IMR-90 (cell line): ENCODE data around the gene NNAT. TPM values are rescaled to one million over a fixed set of nuclear protein-coding genes. Genes with fewer than 3 reads are reported as not detected.

Experiments
- ATAC-seq: fragments of 200-7000 bp; cut with Tn5 transposase; 2 replicates; pipeline ENCODE4 v1.9.1; 2020; ENCODE audit warnings: low read depth, mild to moderate bottlenecking, moderate library complexity
- BruUV-seq: library from RNA; stranded (reverse); fragments of 400-500 nt; replicated peaks from 2 replicates; lab custom pipeline; 2021; lab: Mats Ljungman, UMichigan
- CTCF ChIA-PET: fragments of 300-600 bp; formaldehyde crosslinking; extraction: SDS; loops from one replicate; lab custom pipeline; 2021; ENCODE audit warnings: antibody characterized with exemption; lab: Yijun Ruan, JAX
- POLR2A ChIA-PET: fragments of 300-600 bp; sonication (Branson Sonifier 250); formaldehyde crosslinking; loops from one replicate; lab custom pipeline; 2022; ENCODE audit warnings: antibody characterized with exemption; ENCODE audit not compliant: unreplicated experiment; lab: Charles Lee
- DNase-seq: peaks from one replicate; pipeline ENCODE4 v3.0.0; 2013
- H2AFZ ChIP-seq: replicated peaks from 2 replicates; pipeline ENCODE3; 2013; ENCODE audit warnings: low read length, mild to moderate bottlenecking; ENCODE audit not compliant: poor library complexity
- H2AK5ac ChIP-seq: 2 replicates; pipeline ENCODE4 v1.6.1; 2013; ENCODE audit warnings: low read depth, low read length, inconsistent platforms
- H2AK9ac ChIP-seq: replicated peaks from 2 replicates; pipeline ENCODE3; 2013; ENCODE audit warnings: mild to moderate bottlenecking, low read depth, low read length, moderate library complexity; ENCODE audit not compliant: poor library complexity
- H2BK120ac ChIP-seq: 2 replicates; pipeline ENCODE4 v1.6.1; 2013; ENCODE audit warnings: low read depth, low read length, inconsistent platforms
- H2BK15ac ChIP-seq: 3 replicates; pipeline ENCODE4 v1.6.1; 2013; ENCODE audit warnings: low read depth, low read length, inconsistent platforms
- H2BK20ac ChIP-seq: 2 replicates; pipeline ENCODE4 v1.6.1; 2013; ENCODE audit warnings: low read depth, mild to moderate bottlenecking, inconsistent platforms, low read length, moderate library complexity
- H2BK5ac ChIP-seq: 2 replicates; pipeline ENCODE4 v1.6.1; 2013; ENCODE audit warnings: mild to moderate bottlenecking, low read depth, low read length, inconsistent platforms; ENCODE audit not compliant: poor library complexity, severe bottlenecking
- H3K14ac ChIP-seq: replicated peaks from 2 replicates; pipeline ENCODE4 v1.6.1; 2013; ENCODE audit warnings: low read depth, low read length, inconsistent platforms
- H3K18ac ChIP-seq: 2 replicates; pipeline ENCODE4 v1.6.1; 2013; ENCODE audit warnings: low read depth, low read length, control low read depth
- H3K23ac ChIP-seq: 2 replicates; pipeline ENCODE4 v1.6.1; 2013; ENCODE audit warnings: low read depth, low read length, inconsistent platforms
- H3K27ac ChIP-seq: 2 replicates; pipeline ENCODE4 v1.5.1; 2013; ENCODE audit warnings: mild to moderate bottlenecking, control low read depth, low read length; ENCODE audit not compliant: insufficient read depth
- H3K27me3 ChIP-seq: 2 replicates; pipeline ENCODE4 v1.6.1; 2013; ENCODE audit warnings: low read length; ENCODE audit not compliant: control insufficient read depth, insufficient read depth
- H3K36me3 ChIP-seq: 2 replicates; pipeline ENCODE4 v1.6.1; 2013; ENCODE audit warnings: low read length, mixed read lengths; ENCODE audit not compliant: control insufficient read depth, insufficient read depth
- H3K4ac ChIP-seq: 2 replicates; pipeline ENCODE4 v1.6.1; 2013; ENCODE audit warnings: low read depth, low read length, inconsistent platforms
- H3K4me1 ChIP-seq: 2 replicates; pipeline ENCODE4 v1.6.1; 2013; ENCODE audit warnings: low read length, mixed read lengths; ENCODE audit not compliant: control insufficient read depth, insufficient read depth
- H3K4me2 ChIP-seq: 2 replicates; pipeline ENCODE4 v1.6.1; 2013; ENCODE audit warnings: low read depth, mild to moderate bottlenecking, control low read depth, low read length, moderate library complexity
- H3K4me3 ChIP-seq: 2 replicates; pipeline ENCODE4 v1.5.1; 2013; ENCODE audit warnings: low read depth, mild to moderate bottlenecking, control low read depth, low read length, moderate library complexity; ENCODE audit not compliant: insufficient read depth
- H3K56ac ChIP-seq: 2 replicates; pipeline ENCODE4 v1.6.1; 2013; ENCODE audit warnings: low read length, inconsistent platforms; ENCODE audit not compliant: insufficient read depth; ENCODE audit errors: extremely low read depth
- H3K79me1 ChIP-seq, 2 experiments: 2 replicates each; pipeline ENCODE4 v1.6.1; 2013; ENCODE audit warnings: low read length in 2 of 2, inconsistent platforms in 1 of 2, low read depth in 1 of 2
- H3K9ac ChIP-seq: 2 replicates; pipeline ENCODE4 v1.6.1; 2013; ENCODE audit warnings: low read depth, low read length, control low read depth
- H3K9me1 ChIP-seq: 2 replicates; pipeline ENCODE4 v1.6.1; 2013; ENCODE audit warnings: low read length, inconsistent platforms; ENCODE audit not compliant: insufficient read depth
- H3K9me3 ChIP-seq: 2 replicates; pipeline ENCODE4 v1.6.1; 2013; ENCODE audit warnings: low read length; ENCODE audit not compliant: control insufficient read depth, insufficient read depth
- H4K20me1 ChIP-seq: 2 replicates; pipeline ENCODE4 v1.6.1; 2013; ENCODE audit warnings: low read length, inconsistent platforms; ENCODE audit not compliant: insufficient read depth
- H4K5ac ChIP-seq: 2 replicates; pipeline ENCODE4 v1.6.1; 2013; ENCODE audit warnings: mild to moderate bottlenecking, low read depth, low read length, control low read depth
- H4K8ac ChIP-seq, 2 experiments: 2 replicates each; pipeline ENCODE4 v1.6.1; 2013; ENCODE audit warnings: low read depth in 2 of 2, low read length in 2 of 2, control low read depth in 1 of 2, inconsistent platforms in 1 of 2
- H4K91ac ChIP-seq: 2 replicates; pipeline ENCODE4 v1.6.1; 2013; ENCODE audit warnings: low read depth, low read length, inconsistent platforms; ENCODE audit not compliant: insufficient read depth
- BHLHE40 ChIP-seq: fragments of 150-350 bp; IDR thresholded peaks from 2 replicates; pipeline ENCODE4 v1.6.1; 2016; ENCODE audit warnings: mild to moderate bottlenecking, low read depth, low read length
- CEBPB ChIP-seq: IDR thresholded peaks from 2 replicates; pipeline ENCODE4 v1.6.1; 2012; ENCODE audit warnings: low read depth, low read length, improper control_type of control experiment
- CHD1 ChIP-seq: IDR thresholded peaks from 2 replicates; pipeline ENCODE4 v1.6.1; 2012; ENCODE audit warnings: low read depth, low read length, improper control_type of control experiment
- FOS ChIP-seq: fragments of 150-350 bp; IDR thresholded peaks from 2 replicates; pipeline ENCODE4 v1.6.1; 2016; ENCODE audit warnings: low read depth, low read length
- MAFK ChIP-seq: IDR thresholded peaks from 2 replicates; pipeline ENCODE4 v1.6.1; 2012; ENCODE audit warnings: low read depth, low read length, improper control_type of control experiment
- MAZ ChIP-seq: IDR thresholded peaks from 2 replicates; pipeline ENCODE4 v1.6.1; 2012; ENCODE audit warnings: low read depth, mild to moderate bottlenecking, low read length, improper control_type of control experiment, moderate library complexity, borderline replicate concordance
- MXI1 ChIP-seq: IDR thresholded peaks from 2 replicates; pipeline ENCODE4 v1.6.1; 2012; ENCODE audit warnings: low read depth, mild to moderate bottlenecking, low read length, moderate library complexity, borderline replicate concordance
- NFE2L2 ChIP-seq: fragments of 150-350 bp; IDR thresholded peaks from 2 replicates; pipeline ENCODE4 v1.6.1; 2016; ENCODE audit warnings: low read depth, mild to moderate bottlenecking, low read length
- POLR2A ChIP-seq: IDR thresholded peaks from 2 replicates; pipeline ENCODE4 v1.6.1; 2012; ENCODE audit warnings: mild to moderate bottlenecking, low read depth, low read length
- RAD21 ChIP-seq: IDR thresholded peaks from 2 replicates; pipeline ENCODE4 v1.6.1; 2012; ENCODE audit warnings: low read length, improper control_type of control experiment
- RCOR1 ChIP-seq: IDR thresholded peaks from 2 replicates; pipeline ENCODE4 v1.6.1; 2012; ENCODE audit warnings: mild to moderate bottlenecking, low read length, improper control_type of control experiment; ENCODE audit not compliant: insufficient replicate concordance
- RFX5 ChIP-seq: IDR thresholded peaks from 2 replicates; pipeline ENCODE4 v1.8.0; 2012; ENCODE audit warnings: low read depth, mild to moderate bottlenecking, low read length, moderate library complexity
- SMC3 ChIP-seq: fragments of 150-350 bp; IDR thresholded peaks from 2 replicates; pipeline ENCODE4 v1.6.1; 2016; ENCODE audit warnings: low read depth, mild to moderate bottlenecking, antibody characterized with exemption, low read length, moderate library complexity
- WGBS, 2 experiments: methylation state at CpG; one replicate each; pipeline versions ENCODE4 v1.1.5 to v1.1.7; 2013; ENCODE audit warnings: missing lambda C conversion rate in 2 of 2; ENCODE audit not compliant: insufficient read length in 1 of 2; ENCODE audit errors: extremely low coverage in 2 of 2; 5-methylcytosine and 5-hydroxymethylcytosine counted together
- dilution Hi-C: fragments of 300-500 bp; cut with HindIII; formaldehyde crosslinking; loops from one replicate; pipeline ENCODE4 v1.14.3; 2018; ENCODE audit warnings: low sequenced_read_pairs; ENCODE audit not compliant: unreplicated experiment
- in situ Hi-C: fragments of 300-500 bp; cut with MboI; formaldehyde crosslinking; loops from 3 replicates; pipeline ENCODE4 v1.14.3; 2019; ENCODE audit warnings: low sequenced_read_pairs, inconsistent platforms, mixed read lengths
- intact Hi-C: fragments of 100-400 bp; cut with micrococcal nuclease; formaldehyde crosslinking; loops from 2 replicates; pipeline ENCODE4 v1.10.0; 2022
- polyA plus RNA-seq, 3 experiments: library from polyadenylated mRNA; depleted of rRNA; stranded (reverse); fragments of >200 nt; gene quantifications; 2 replicates each; pipeline ENCODE4 v1.2.3, GENCODE V29; 2012; ENCODE audit warnings: low replicate concordance in 1 of 3
- total RNA-seq: library from RNA; depleted of rRNA; stranded (reverse); fragments of >200 nt; gene quantifications from 2 replicates; pipeline ENCODE4 v1.2.3, GENCODE V29; 2012
- TF ChIP-seq, protein P1 (sequence below): fragments of 150-350 bp; IDR thresholded peaks from 2 replicates; pipeline ENCODE4 v1.6.1; 2016; ENCODE audit warnings: low read depth, mild to moderate bottlenecking, low read length, moderate library complexity, borderline replicate concordance
- TF ChIP-seq, protein P2 (sequence below): conservative IDR thresholded peaks from 2 replicates; pipeline ENCODE4 v1.5.1; 2012; ENCODE audit warnings: mild to moderate bottlenecking, low read depth, low read length, improper control_type of control experiment
- TF ChIP-seq, protein P3 (sequence below): fragments of 150-350 bp; IDR thresholded peaks from 2 replicates; pipeline ENCODE4 v1.6.1; 2017; ENCODE audit warnings: mild to moderate bottlenecking, antibody characterized with exemption, low read length, low read depth

NNAT gene
- total and polyA plus RNA-seq, 2 of the 4 experiments (the other 2 are of a cell fraction) = 2.0 to 6.5 TPM

DNA sequence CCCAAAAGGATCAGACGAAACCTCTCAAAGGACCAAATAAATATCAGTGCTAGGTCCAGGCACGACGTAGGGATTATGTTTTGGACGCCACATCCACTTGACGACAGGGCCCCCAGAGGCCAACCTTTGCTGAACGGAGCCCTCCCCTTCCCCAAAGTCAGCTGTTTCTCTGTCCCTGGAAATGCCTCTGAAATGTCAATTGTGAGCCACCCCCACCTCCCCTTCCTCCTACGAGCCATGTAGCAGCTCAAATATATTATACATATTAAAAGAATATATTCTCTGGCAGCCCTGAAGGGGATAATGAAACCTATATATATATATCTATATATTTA, 46.2 kb downstream of the NNAT start:
- H3K4me1 ChIP-seq = no peaks in the 10 kb centered on the region; the same call in 1 of the 2 replicates
- H2BK20ac ChIP-seq = no peak overlapping the region
- TF ChIP-seq SMC3 (no peak), FOS (no peak), CHD1 (no peak), RFX5 (no peak), CEBPB (no peak), MAZ (no peak), RCOR1 (no peak), BHLHE40 (no peak), RAD21 (no peak), MXI1 (no peak), POLR2A (no peak), NFE2L2 (no peak), MAFK (no peak)
- TF ChIP-seq, protein P1, sequence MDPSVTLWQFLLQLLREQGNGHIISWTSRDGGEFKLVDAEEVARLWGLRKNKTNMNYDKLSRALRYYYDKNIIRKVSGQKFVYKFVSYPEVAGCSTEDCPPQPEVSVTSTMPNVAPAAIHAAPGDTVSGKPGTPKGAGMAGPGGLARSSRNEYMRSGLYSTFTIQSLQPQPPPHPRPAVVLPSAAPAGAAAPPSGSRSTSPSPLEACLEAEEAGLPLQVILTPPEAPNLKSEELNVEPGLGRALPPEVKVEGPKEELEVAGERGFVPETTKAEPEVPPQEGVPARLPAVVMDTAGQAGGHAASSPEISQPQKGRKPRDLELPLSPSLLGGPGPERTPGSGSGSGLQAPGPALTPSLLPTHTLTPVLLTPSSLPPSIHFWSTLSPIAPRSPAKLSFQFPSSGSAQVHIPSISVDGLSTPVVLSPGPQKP = no peak
- TF ChIP-seq, protein P2, sequence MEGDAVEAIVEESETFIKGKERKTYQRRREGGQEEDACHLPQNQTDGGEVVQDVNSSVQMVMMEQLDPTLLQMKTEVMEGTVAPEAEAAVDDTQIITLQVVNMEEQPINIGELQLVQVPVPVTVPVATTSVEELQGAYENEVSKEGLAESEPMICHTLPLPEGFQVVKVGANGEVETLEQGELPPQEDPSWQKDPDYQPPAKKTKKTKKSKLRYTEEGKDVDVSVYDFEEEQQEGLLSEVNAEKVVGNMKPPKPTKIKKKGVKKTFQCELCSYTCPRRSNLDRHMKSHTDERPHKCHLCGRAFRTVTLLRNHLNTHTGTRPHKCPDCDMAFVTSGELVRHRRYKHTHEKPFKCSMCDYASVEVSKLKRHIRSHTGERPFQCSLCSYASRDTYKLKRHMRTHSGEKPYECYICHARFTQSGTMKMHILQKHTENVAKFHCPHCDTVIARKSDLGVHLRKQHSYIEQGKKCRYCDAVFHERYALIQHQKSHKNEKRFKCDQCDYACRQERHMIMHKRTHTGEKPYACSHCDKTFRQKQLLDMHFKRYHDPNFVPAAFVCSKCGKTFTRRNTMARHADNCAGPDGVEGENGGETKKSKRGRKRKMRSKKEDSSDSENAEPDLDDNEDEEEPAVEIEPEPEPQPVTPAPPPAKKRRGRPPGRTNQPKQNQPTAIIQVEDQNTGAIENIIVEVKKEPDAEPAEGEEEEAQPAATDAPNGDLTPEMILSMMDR = no peak
- TF ChIP-seq, protein P3, sequence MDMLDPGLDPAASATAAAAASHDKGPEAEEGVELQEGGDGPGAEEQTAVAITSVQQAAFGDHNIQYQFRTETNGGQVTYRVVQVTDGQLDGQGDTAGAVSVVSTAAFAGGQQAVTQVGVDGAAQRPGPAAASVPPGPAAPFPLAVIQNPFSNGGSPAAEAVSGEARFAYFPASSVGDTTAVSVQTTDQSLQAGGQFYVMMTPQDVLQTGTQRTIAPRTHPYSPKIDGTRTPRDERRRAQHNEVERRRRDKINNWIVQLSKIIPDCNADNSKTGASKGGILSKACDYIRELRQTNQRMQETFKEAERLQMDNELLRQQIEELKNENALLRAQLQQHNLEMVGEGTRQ = no peak
- no peak overlapping the region for H3K23ac ChIP-seq
- H4K5ac ChIP-seq = no peak overlapping the region
- H3K9me1 ChIP-seq = no peaks in the 10 kb centered on the region
- ATAC-seq (no peak), DNase-seq (no peak)
- no peaks in the 10 kb centered on the region for H3K79me1 ChIP-seq
- no peak overlapping the region for H2AFZ ChIP-seq
- H4K91ac ChIP-seq = no peak overlapping the region
- H3K4me3 ChIP-seq = no peak overlapping the region
- POLR2A ChIA-PET = no interaction called here
- H3K14ac ChIP-seq = no peak overlapping the region
- H4K8ac ChIP-seq = no peak overlapping the region
- intact Hi-C loops = loop anchor here (2.0 kb wide), 1 partner anchor 842 kb away; no protein-coding TSS in a partner anchor
- H2BK15ac ChIP-seq = no peak overlapping the region
- no peak overlapping the region for H3K27ac ChIP-seq
- H2BK120ac ChIP-seq = no peak overlapping the region
- dilution Hi-C loops = no loop called here
- H2BK5ac ChIP-seq = no peak overlapping the region
- no peaks in the 10 kb centered on the region for H3K9me3 ChIP-seq
- CTCF ChIA-PET = no interaction called here
- WGBS, 2 experiments = 0% methylated on average over 5 of the region's 7 CpGs; no CpG with 5 or more reads in 1 of the 2 experiments
- no peak overlapping the region for H3K9ac ChIP-seq
- no peak overlapping the region for H3K4me2 ChIP-seq
- no peak overlapping the region for H3K4ac ChIP-seq
- no peak overlapping the region for H2AK9ac ChIP-seq
- BruUV-seq = no TSS peak
- H3K27me3 ChIP-seq = peaks cover 57% of the 10 kb centered on the region
- no peaks in the 10 kb centered on the region for H3K36me3 ChIP-seq
- peaks cover 7% of the 10 kb centered on the region; the same call in 1 of the 2 replicates for H4K20me1 ChIP-seq
- no peak overlapping the region for H2AK5ac ChIP-seq
- in situ Hi-C loops = loop anchor here (5.0 to 10.0 kb wide), 3 partner anchors 425 to 658 kb away; no protein-coding TSS in a partner anchor
- H3K18ac ChIP-seq = no peak overlapping the region
- no peak overlapping the region for H3K56ac ChIP-seq
